GM12864 (cell line): ENCODE measurements around the gene YPEL5.

Experiments
- DNase-seq: peaks from one replicate; pipeline ENCODE4 v3.0.0-alpha.2; 2011; ENCODE audit warnings: low read depth
- H3K4me3 ChIP-seq: 2 replicates; pipeline ENCODE4 v1.5.1; 2011; ENCODE audit warnings: mild to moderate bottlenecking, low read depth, low read length, control low read depth
- CTCF ChIP-seq: IDR thresholded peaks from 2 replicates; pipeline ENCODE4 v1.5.1; 2011; ENCODE audit warnings: low read depth, mild to moderate bottlenecking, moderate library complexity, low read length, control low read depth, inconsistent platforms; ENCODE audit errors: missing control alignments

YPEL5 gene

GRCh38 chr2:30181176-30181575, 34.4 kb downstream of the YPEL5 start:
- H3K4me3 ChIP-seq: no peak overlapping the region
- DNase-seq: no peak
- TF ChIP-seq CTCF: no peak

DNA sequence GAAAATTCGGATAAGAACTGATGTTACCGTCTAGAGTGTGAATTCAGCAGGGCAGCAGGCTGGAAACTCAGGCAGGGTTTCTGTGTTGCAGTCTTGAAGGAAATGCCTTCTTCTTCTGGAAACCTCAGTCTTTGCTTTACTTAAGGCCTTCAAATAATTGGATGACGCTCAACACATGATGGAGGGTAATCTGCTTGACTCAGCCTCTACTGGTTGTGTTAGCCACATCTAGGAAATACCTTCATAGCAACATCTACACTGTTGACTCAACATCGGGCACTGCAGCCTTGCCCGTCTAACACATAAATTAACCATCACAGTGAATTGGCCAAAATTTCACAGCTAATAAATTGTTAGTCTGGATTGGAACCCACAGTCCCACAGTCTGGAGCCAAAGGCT, 37.2 kb downstream of the YPEL5 start:
- TF ChIP-seq CTCF: no peak
- no peak overlapping the region for H3K4me3 ChIP-seq
- DNase-seq: no peak

DNA sequence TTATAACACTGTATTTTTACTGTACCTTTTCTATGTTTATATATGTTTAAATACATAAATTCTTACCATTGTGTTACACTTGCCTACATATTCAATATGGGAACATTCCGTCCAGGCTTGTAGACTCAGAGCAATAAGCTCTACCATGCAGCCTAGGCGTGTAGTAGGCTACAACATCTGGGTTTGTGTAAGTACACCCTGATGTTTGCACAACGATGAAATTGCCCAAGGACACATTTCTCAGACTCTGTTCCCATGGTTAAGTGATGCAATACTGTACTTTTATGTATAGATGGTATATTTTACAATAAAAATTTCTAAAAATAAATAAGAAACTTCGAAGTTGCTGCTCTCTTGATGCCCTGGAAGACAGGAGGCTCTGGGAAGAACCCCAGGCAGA, 38.4 kb downstream of the YPEL5 start:
- H3K4me3 ChIP-seq: no peak overlapping the region
- no peak for DNase-seq
- no peak for TF ChIP-seq CTCF

DNA sequence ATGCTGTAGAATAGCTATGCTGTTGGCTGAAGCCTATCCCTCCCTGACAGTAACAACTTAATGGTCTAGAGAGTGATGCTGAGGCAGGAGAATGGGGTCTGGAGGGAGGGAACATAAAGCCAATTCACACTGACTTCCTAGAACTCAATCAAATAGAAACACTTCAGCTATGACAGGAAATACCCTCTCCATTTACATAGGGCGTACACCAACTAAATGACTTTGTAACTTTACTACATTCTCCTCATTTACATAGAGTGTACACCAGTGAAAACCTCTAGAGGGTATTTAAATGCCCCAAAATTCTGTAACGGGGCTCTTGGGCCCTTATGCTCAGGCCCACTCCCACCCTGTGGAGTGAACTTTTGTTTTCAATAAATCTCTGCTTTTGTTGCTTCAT, 41.5 kb downstream of the YPEL5 start:
- no peak for TF ChIP-seq CTCF
- no peak overlapping the region for H3K4me3 ChIP-seq
- DNase-seq: no peak

DNA sequence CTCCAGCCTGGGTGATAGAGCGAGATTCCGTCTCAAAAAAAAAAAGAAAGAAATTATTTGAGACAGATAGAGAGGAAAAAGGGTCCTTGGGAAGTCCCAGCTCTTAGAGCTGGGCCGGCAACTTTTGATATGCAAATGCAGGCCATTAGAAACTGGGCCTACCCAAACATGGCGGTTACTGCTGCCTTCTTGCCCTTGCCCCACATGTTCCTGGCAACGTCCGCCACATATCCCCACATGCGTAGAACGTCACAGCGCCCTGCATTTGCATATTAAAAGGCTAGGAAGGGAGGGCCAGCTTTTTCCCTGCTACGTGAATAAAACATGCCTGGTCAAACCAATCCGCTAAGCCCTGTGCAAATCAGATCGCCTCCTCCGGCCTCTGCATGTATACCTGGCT, 43.8 kb downstream of the YPEL5 start:
- TF ChIP-seq CTCF: no peak
- no peak for DNase-seq

GRCh38 chr2:30191107-30191506, 44.3 kb downstream of the YPEL5 start:
- H3K4me3 ChIP-seq: no peak overlapping the region
- TF ChIP-seq CTCF: no peak
- DNase-seq: no peak

More for the DNA sequence above, 43.8 kb downstream of the YPEL5 start:
- H3K4me3 ChIP-seq: no peak overlapping the region

GRCh38 chr2:30191819-30192271, 45.0 kb downstream of the YPEL5 start:
- H3K4me3 ChIP-seq: no peak overlapping the region
- no peak for DNase-seq
- TF ChIP-seq CTCF: no peak
